Endothelial cell of umbilical vein (primary cell): Measurements from ENCODE around the gene MLYCD.

Experiments used
- EZH2 ChIP-seq: IDR thresholded peaks from 2 replicates; pipeline ENCODE4 v1.6.1; 2012; ENCODE audit warnings: borderline replicate concordance, low read depth, mild to moderate bottlenecking, moderate library complexity, low read length, inconsistent platforms; ENCODE audit not compliant: severe bottlenecking
- FOS ChIP-seq: IDR thresholded peaks from 2 replicates; pipeline ENCODE4 v1.6.1; 2011; ENCODE audit warnings: mild to moderate bottlenecking, low read length, moderate library complexity, borderline replicate concordance; ENCODE audit not compliant: insufficient read depth
- JUN ChIP-seq: IDR thresholded peaks from 2 replicates; pipeline ENCODE4 v1.6.1; 2011; ENCODE audit warnings: borderline replicate concordance, low read depth; ENCODE audit not compliant: insufficient read length, insufficient read depth
- MYC ChIP-seq: IDR thresholded peaks from one replicate; pipeline ENCODE4 v1.6.1; 2011; ENCODE audit warnings: mild to moderate bottlenecking, low read depth, low read length
- POLR2A ChIP-seq: IDR thresholded peaks from 2 replicates; pipeline ENCODE4 v1.6.1; 2012; ENCODE audit warnings: low read depth, mild to moderate bottlenecking, control low read depth, low read length
- POLR2AphosphoS5 ChIP-seq: IDR thresholded peaks from 2 replicates; pipeline ENCODE4 v1.6.1; 2012; ENCODE audit warnings: low read depth, mild to moderate bottlenecking, control low read depth, low read length, moderate library complexity; ENCODE audit not compliant: insufficient read depth
- TF ChIP-seq, protein P1 (sequence below), 2 donors: IDR thresholded peaks; 1 replicate in 1 of 2; 2 replicates in 1 of 2; pipeline ENCODE4 v1.5.1; 2011; ENCODE audit warnings: low read length in 2 of 2, mild to moderate bottlenecking in 2 of 2, moderate library complexity in 2 of 2, control low read depth in 1 of 2, inconsistent platforms in 1 of 2, low read depth in 1 of 2; ENCODE audit not compliant: insufficient read depth in 1 of 2; ENCODE audit errors: extremely low read depth in 1 of 2
- TF ChIP-seq, protein P2 (sequence below): IDR thresholded peaks from 2 replicates; pipeline ENCODE4 v1.6.1; 2011; ENCODE audit not compliant: insufficient read depth, insufficient read length

DNA sequence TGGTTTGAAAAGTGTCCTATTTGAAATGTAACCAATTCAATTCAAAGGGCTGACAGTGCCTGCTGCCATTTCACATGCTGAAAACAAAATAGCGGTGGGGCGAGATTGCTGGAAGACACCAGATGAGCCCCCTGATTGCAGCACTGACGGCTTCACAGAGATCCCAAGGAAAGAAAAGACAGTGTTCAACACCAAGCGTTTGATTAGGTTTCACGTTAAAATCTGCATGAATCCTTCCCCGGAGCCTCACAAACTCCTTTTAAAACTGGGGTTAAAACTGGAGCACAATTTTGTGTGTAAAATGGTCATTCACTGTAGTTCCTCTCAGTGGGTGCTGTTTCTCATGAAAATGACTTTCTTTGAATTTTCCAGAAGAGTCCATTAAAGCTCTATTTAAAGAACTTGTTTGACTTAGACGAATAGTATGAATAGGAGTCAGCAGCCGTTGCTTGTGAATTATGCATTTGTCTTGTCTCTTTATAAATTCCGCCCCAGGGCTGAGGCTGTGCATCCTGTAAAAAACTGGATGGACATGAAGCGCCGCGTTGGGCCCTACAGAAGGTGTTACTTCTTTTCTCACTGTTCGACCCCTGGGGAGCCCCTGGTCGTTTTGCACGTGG lies 8.8 kb downstream of the MLYCD start:
- TF ChIP-seq JUN (no peak), EZH2 (no peak), POLR2A (no peak), POLR2AphosphoS5 (no peak), FOS (no peak), MYC (no peak)
- TF ChIP-seq, protein P1, sequence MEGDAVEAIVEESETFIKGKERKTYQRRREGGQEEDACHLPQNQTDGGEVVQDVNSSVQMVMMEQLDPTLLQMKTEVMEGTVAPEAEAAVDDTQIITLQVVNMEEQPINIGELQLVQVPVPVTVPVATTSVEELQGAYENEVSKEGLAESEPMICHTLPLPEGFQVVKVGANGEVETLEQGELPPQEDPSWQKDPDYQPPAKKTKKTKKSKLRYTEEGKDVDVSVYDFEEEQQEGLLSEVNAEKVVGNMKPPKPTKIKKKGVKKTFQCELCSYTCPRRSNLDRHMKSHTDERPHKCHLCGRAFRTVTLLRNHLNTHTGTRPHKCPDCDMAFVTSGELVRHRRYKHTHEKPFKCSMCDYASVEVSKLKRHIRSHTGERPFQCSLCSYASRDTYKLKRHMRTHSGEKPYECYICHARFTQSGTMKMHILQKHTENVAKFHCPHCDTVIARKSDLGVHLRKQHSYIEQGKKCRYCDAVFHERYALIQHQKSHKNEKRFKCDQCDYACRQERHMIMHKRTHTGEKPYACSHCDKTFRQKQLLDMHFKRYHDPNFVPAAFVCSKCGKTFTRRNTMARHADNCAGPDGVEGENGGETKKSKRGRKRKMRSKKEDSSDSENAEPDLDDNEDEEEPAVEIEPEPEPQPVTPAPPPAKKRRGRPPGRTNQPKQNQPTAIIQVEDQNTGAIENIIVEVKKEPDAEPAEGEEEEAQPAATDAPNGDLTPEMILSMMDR (IDR thresholded peaks at IDR 0.05; ENCODE audit: extremely low read depth in 1 of 2, insufficient read depth in 1 of 2, low read depth in 1 of 2, low read length in 2 of 2): no peak
- TF ChIP-seq, protein P2, sequence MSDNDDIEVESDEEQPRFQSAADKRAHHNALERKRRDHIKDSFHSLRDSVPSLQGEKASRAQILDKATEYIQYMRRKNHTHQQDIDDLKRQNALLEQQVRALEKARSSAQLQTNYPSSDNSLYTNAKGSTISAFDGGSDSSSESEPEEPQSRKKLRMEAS: no peak
